ENCODE results near the gene DOCK4.

DNA sequence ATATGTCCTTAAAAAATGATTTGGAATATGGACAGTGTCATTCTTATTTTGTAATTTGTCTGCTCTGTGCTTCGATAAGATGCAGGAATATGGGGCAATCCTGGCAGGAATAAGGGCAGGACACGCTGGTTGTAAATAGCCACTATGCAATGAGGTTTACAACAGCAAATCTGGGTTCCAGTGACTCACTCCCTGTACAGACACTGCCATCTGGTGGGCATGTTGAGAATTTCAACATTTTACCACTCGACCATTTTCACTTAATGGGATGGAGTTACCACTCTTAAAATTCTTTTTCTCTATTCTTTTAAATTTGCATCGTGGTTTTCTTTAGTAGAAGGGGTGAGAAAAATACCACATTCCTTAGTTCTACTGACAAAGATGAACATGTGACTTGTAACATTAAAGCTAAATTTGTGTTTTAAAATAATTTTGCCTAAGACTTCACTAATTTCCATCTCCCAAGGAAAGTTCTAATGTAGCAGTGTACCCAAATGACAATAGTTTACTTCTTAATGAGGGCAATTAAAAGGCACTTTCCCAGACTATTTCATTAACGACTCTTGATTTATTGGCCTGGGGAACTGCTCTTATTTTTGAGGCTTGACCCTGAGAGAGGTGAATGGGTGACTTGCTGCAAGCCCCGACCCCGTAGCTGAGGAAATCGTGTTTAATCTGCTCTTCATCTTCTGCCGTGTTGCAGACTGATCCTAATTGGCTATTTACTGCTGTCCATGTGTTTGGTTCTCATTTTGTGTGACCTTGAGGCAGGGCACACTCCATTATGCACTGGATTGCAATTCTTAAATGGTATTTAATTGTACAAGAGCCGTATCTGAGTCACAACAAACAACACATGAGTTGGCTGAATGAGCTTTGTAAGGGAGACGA, 470.3 kb downstream of the DOCK4 start:
- no peak for TF ChIP-seq ZNF274 (IDR thresholded peaks at IDR 0.05; ENCODE audit: low read depth, low read length)
- no peak for TF ChIP-seq YY1 (IDR thresholded peaks at IDR 0.05; ENCODE audit: insufficient read depth, insufficient read length)
- no peak for TF ChIP-seq SUZ12 (IDR thresholded peaks at IDR 0.05; ENCODE audit: extremely low read depth, insufficient read depth, insufficient read length)

All from NT2/D1 (cell line).